ENCODE results near the gene UQCRC1.

UQCRC1 gene

GRCh38 chr3:48652923-48653715, 43.7 kb upstream of the UQCRC1 start:
- TF ChIP-seq CTCF (IDR thresholded peaks at IDR 0.05; ENCODE audit: low read depth, low read length) (no peak), MYC (IDR thresholded peaks at IDR 0.05; ENCODE audit: low read depth, low read length) (no peak), MAX (IDR thresholded peaks at IDR 0.05; ENCODE audit: low read depth, low read length) (no peak), POLR2A (IDR thresholded peaks at IDR 0.05; ENCODE audit: extremely low read depth, insufficient read length) (no peak)
- H3K4me3 ChIP-seq (ENCODE audit: low read depth, low read length): no peak overlapping the region
- DNase-seq (ENCODE audit: low read depth): no peak

- TF ChIP-seq CTCF (IDR thresholded peaks at IDR 0.05; ENCODE audit: low read depth, low read length): no peak
- H3K4me3 ChIP-seq (ENCODE audit: low read depth, low read length): no peak overlapping the region
- DNase-seq (ENCODE audit: low read depth): no peak
These were observed 42.3 kb upstream of the UQCRC1 start for GRCh38 chr3:48651771-48652170.

GRCh38 chr3:48650723-48651122, 41.3 kb upstream of the UQCRC1 start:
- no peak for DNase-seq (ENCODE audit: low read depth)
- TF ChIP-seq MYC (IDR thresholded peaks at IDR 0.05; ENCODE audit: low read depth, low read length) (no peak), CTCF (IDR thresholded peaks at IDR 0.05; ENCODE audit: low read depth, low read length) (no peak), MAX (IDR thresholded peaks at IDR 0.05; ENCODE audit: low read depth, low read length) (no peak)
- H3K4me3 ChIP-seq (ENCODE audit: low read depth, low read length): no peak overlapping the region

GRCh38 chr3:48648188-48648850, 38.9 kb upstream of the UQCRC1 start:
- no peak for DNase-seq (ENCODE audit: low read depth)
- H3K4me3 ChIP-seq (ENCODE audit: low read depth, low read length): no peak overlapping the region
- TF ChIP-seq POLR2A (IDR thresholded peaks at IDR 0.05; ENCODE audit: extremely low read depth, insufficient read length) (no peak), MYC (IDR thresholded peaks at IDR 0.05; ENCODE audit: low read depth, low read length) (no peak), MAX (IDR thresholded peaks at IDR 0.05; ENCODE audit: low read depth, low read length) (no peak), CTCF (IDR thresholded peaks at IDR 0.05; ENCODE audit: low read depth, low read length) (no peak)

GRCh38 chr3:48647714-48648113, 38.3 kb upstream of the UQCRC1 start:
- no peak for TF ChIP-seq CTCF (IDR thresholded peaks at IDR 0.05; ENCODE audit: low read depth, low read length)
- no peak for TF ChIP-seq MAX (IDR thresholded peaks at IDR 0.05; ENCODE audit: low read depth, low read length)
- TF ChIP-seq POLR2A (IDR thresholded peaks at IDR 0.05; ENCODE audit: extremely low read depth, insufficient read length): no peak
- TF ChIP-seq MYC (IDR thresholded peaks at IDR 0.05; ENCODE audit: low read depth, low read length): no peak
- DNase-seq (ENCODE audit: low read depth): no peak
- no peak overlapping the region for H3K4me3 ChIP-seq (ENCODE audit: low read depth, low read length)

All from NB4 (cell line).